Spinal cord (tissue), 10 donors: Measurements from ENCODE around the gene SKI. TPM values are rescaled to one million over a fixed set of nuclear protein-coding genes. Genes with fewer than 3 reads are reported as not detected.
A peak's percentile ranks its signal among the peaks of the same experiment; 100 is the strongest.
"Not testable (repeated sequence)": the region's sequence is repeated elsewhere in the genome, so short reads cannot be mapped to it uniquely, and the experiment has no call there.

Experiments
- DNase-seq, 6 donors: peaks; one replicate each; pipeline versions ENCODE4 v3.0.0 to v3.0.0-alpha.2; 2013 to 2015; ENCODE audit warnings: low spot score in 6 of 6, low read depth in 4 of 6
- H3K27ac ChIP-seq: one replicate; pipeline ENCODE4 v1.5.1; 2013; ENCODE audit warnings: low read depth, low read length, control low read depth
- H3K27me3 ChIP-seq: one replicate; pipeline ENCODE4 v1.6.1; 2013; ENCODE audit warnings: low read length; ENCODE audit not compliant: control insufficient read depth, insufficient read depth
- H3K36me3 ChIP-seq: one replicate; pipeline ENCODE4 v1.6.1; 2013; ENCODE audit warnings: low read length; ENCODE audit not compliant: control insufficient read depth, insufficient read depth
- H3K4me1 ChIP-seq: one replicate; pipeline ENCODE4 v1.6.1; 2013; ENCODE audit warnings: low read length; ENCODE audit not compliant: control insufficient read depth, insufficient read depth
- H3K4me3 ChIP-seq: one replicate; pipeline ENCODE4 v1.5.1; 2013; ENCODE audit warnings: low read depth, low read length, control low read depth
- H3K9me3 ChIP-seq: one replicate; pipeline ENCODE4 v1.6.1; 2013; ENCODE audit warnings: low read length; ENCODE audit not compliant: control insufficient read depth, insufficient read depth
- WGBS: methylation state at CpG from one replicate; pipeline ENCODE4 v1.1.5; 2013; ENCODE audit warnings: missing lambda C conversion rate; ENCODE audit not compliant: insufficient coverage; 5-methylcytosine and 5-hydroxymethylcytosine counted together
- polyA plus RNA-seq, 2 donors: library from polyadenylated mRNA; unstranded; fragments of 120-200 nt; gene quantifications; one replicate each; pipeline ENCODE4 v1.2.1, GENCODE V29; 2013; ENCODE audit not compliant: insufficient read length in 2 of 2
- total RNA-seq, 2 donors: library from RNA; depleted of rRNA in 1 of 2; stranded (reverse); fragments of 120-200 nt in 1 of 2; fragments of >200 nt in 1 of 2; gene quantifications; one replicate each; pipeline versions ENCODE4 v1.2.3 to v1.2.4, GENCODE V29; 2013 to 2014
- donor health status: healthy.

SKI gene
- total and polyA plus RNA-seq, 4 donors = 20.0 to 72.3 (median 46.2) TPM

DNA sequence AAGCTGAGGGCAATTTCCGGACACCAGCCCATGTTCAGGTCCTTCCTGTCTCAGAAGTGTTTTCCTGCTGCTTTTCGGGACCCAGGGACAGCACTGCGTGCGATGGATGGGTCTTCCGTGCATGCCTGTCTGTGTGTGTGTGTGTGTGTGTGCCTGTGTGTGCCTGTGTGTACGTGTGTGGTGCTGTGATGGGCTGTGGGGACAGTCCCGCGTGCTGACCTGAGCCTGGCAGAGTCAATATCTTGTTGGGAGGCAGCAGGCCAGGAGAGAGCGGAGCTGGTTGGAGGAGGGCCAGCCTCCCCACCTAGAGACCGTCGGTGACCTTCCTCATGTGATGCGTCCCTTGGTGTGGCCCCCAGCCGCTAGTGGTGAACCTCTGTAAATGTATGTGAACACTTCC lies 13.7 kb downstream of the SKI start:
- DNase-seq = peak in 1 of 6 donors; percentile 7
- no peaks in the 10 kb centered on the region for H3K9me3 ChIP-seq
- WGBS = 47% methylated on average over 13 of the region's 13 CpGs
- no peak overlapping the region for H3K4me3 ChIP-seq
- no peaks in the 10 kb centered on the region for H3K27me3 ChIP-seq
- H3K27ac ChIP-seq = peak overlapping the region; percentile 7
- peaks cover 60% of the 10 kb centered on the region for H3K36me3 ChIP-seq
- peaks cover 80% of the 10 kb centered on the region for H3K4me1 ChIP-seq

DNA sequence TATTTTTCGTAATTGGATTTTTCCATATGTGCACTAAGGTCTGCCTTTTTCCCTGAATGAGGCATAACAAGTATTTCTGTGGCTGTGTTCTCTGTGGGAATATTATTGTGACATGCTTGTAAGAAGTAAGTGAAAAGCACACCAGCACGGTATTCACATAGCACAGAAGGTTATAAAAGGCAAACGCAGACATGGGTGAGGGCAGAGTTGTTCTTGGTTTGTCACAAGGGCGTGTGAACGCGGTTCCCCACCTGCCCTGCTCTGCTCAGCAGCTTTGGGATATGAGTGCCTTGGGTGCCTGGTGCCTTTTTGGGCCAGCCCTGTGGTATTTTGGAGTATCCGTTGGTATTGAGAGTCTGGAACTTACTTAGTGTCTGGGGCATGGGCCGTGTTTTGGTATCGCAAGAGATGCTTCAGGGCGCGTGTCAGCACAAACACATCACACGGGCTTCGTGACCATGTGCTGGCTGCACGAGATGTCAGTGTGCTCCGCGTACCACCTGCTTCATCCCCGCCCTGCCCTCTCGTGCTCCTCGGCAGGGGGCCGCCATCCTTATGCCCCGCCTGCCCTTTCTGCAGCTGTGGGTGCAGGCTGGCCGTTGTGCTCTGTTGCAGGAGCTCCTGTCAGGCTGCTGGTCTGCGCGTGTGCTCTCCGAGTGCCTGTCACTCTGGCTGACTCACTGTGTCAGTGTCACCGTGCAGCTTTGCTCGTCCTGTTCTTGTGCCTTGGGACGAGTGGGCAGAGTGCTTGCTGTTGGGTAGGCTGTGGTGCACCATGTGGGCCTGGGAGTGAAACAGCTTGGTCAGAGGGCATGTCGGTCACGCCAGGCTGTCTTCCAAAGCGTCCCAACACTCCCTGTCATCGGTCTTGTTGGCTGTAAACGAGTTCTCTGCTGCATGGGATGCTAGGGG lies 15.0 kb downstream of the SKI start:
- DNase-seq = peak in 1 of 6 donors; percentile 13
- Histone ChIP-seq H3K4me1 (peaks cover 80% of the 10 kb centered on the region), H3K27ac (no peak overlapping the region), H3K4me3 (no peak overlapping the region), H3K27me3 (no peaks in the 10 kb centered on the region), H3K36me3 (peaks cover 56% of the 10 kb centered on the region), H3K9me3 (no peaks in the 10 kb centered on the region)
- WGBS = 68% methylated on average over 32 of the region's 33 CpGs

GRCh38 chr1:2247045-2247394 lies 18.9 kb downstream of the SKI start:
- DNase-seq, H3K4me3 ChIP-seq, H3K9me3 ChIP-seq, H3K27me3 ChIP-seq: not testable (repeated sequence)
- H3K4me1 ChIP-seq = peaks cover 81% of the 10 kb centered on the region
- WGBS = 87% methylated on average over 5 of the region's 7 CpGs
- peak overlapping the region; percentile 69 for H3K27ac ChIP-seq
- peaks cover 45% of the 10 kb centered on the region for H3K36me3 ChIP-seq

GRCh38 chr1:2247760-2248126 lies 19.6 kb downstream of the SKI start:
- WGBS = 28% methylated on average over 18 of the region's 18 CpGs
- Histone ChIP-seq H3K9me3 (no peaks in the 10 kb centered on the region), H3K4me3 (no peak overlapping the region), H3K27me3 (no peaks in the 10 kb centered on the region), H3K4me1 (peaks cover 82% of the 10 kb centered on the region), H3K27ac (peak overlapping the region; percentile 69), H3K36me3 (peaks cover 47% of the 10 kb centered on the region)
- DNase-seq = peak in 1 of 6 donors; percentile 52

GRCh38 chr1:2248127-2248826 lies 20.2 kb downstream of the SKI start:
- DNase-seq = peak in 2 of 6 donors; percentile 85 to 87
- Histone ChIP-seq H3K9me3 (no peaks in the 10 kb centered on the region), H3K36me3 (peaks cover 47% of the 10 kb centered on the region), H3K4me1 (peaks cover 80% of the 10 kb centered on the region), H3K27ac (peak overlapping the region; percentile 69), H3K27me3 (no peaks in the 10 kb centered on the region), H3K4me3 (no peak overlapping the region)
- 22% methylated on average over 20 of the region's 21 CpGs for WGBS

- WGBS = 36% methylated on average over 24 of the region's 24 CpGs
- Histone ChIP-seq H3K4me3 (no peak overlapping the region), H3K4me1 (peaks cover 82% of the 10 kb centered on the region), H3K27me3 (no peaks in the 10 kb centered on the region), H3K36me3 (peaks cover 50% of the 10 kb centered on the region), H3K27ac (peak overlapping the region; percentile 69), H3K9me3 (no peaks in the 10 kb centered on the region)
- no peak for DNase-seq
Measured at GRCh38 chr1:2248854-2249558, 20.9 kb downstream of the SKI start.

- no peak for DNase-seq
- Histone ChIP-seq H3K4me1 (peaks cover 87% of the 10 kb centered on the region), H3K4me3 (no peak overlapping the region), H3K27me3 (no peaks in the 10 kb centered on the region), H3K9me3 (no peaks in the 10 kb centered on the region), H3K27ac (peak overlapping the region; percentile 69), H3K36me3 (peaks cover 56% of the 10 kb centered on the region)
- WGBS = 48% methylated on average over 8 of the region's 8 CpGs
Measured at GRCh38 chr1:2249559-2249906, 21.4 kb downstream of the SKI start.

DNA sequence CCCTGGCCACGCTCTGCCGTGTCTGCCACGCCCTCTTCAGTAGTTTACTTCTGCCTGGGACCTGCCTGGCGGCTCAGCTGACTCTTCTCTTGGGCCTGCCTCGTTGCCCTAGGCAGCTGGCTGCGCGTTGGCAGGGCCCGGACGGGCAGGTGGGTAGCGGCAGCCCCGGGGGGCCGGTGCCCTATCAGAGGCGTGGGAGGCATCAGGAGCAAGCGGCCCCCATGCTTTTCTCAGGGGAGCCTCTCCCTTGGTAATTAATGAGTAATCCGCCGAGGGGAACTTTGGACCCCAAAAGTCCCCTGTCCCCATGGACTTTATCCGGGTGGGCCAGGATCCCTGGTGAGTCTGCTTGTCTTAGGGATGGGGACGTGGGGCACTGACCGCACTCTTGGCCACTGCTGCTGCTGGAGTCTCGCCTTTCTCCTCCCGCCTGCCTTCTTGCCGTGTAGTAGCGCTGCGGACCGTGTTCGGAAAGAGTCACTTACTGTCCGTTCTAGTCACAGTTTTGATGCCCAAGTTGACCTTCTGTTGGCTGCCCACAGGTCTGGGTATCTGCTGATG lies 22.7 kb downstream of the SKI start:
- Histone ChIP-seq H3K36me3 (peaks cover 58% of the 10 kb centered on the region), H3K27ac (no peak overlapping the region), H3K9me3 (no peaks in the 10 kb centered on the region), H3K4me1 (peaks cover 90% of the 10 kb centered on the region), H3K27me3 (no peaks in the 10 kb centered on the region), H3K4me3 (no peak overlapping the region)
- 56% methylated on average over 20 of the region's 27 CpGs for WGBS
- no peak for DNase-seq

- 63% methylated on average over 10 of the region's 14 CpGs for WGBS
- Histone ChIP-seq H3K36me3 (peaks cover 58% of the 10 kb centered on the region), H3K27me3 (no peaks in the 10 kb centered on the region), H3K27ac (no peak overlapping the region), H3K4me1 (peaks cover 88% of the 10 kb centered on the region), H3K9me3 (no peaks in the 10 kb centered on the region), H3K4me3 (no peak overlapping the region)
- no peak for DNase-seq
Measured at GRCh38 chr1:2251363-2251762, 23.2 kb downstream of the SKI start.
